ENCODE measurements around the gene DTNA. TPM values are rescaled to one million over a fixed set of nuclear protein-coding genes. Genes with fewer than 3 reads are reported as not detected.

DTNA gene
- total RNA-seq, 1 donor from 2014 or later = 54.9 TPM

GRCh38 chr18:34938090-34938489 lies 228.0 kb downstream of the DTNA start:
- DNase-seq = no peak
